Stomach (tissue), 9 donors: ENCODE measurements around the gene PSMA6. TPM values are rescaled to one million over a fixed set of nuclear protein-coding genes. Genes with fewer than 3 reads are reported as not detected.

Experiments used
- DNase-seq, 2 donors: peaks; one replicate each; pipeline versions ENCODE4 v3.0.0 to v3.0.0-alpha.2; 2013 to 2019
- H3K27ac ChIP-seq, 5 donors: fragments of 200-600 bp in 4 of 5; sonication (generic) in 4 of 5; one replicate each; pipeline ENCODE4 v1.5.1; 2013 to 2019; ENCODE audit warnings: mild to moderate bottlenecking in 1 of 5, moderate library complexity in 1 of 5
- H3K27me3 ChIP-seq, 3 donors: fragments of 200-600 bp; sonication (generic); one replicate each; pipeline ENCODE4 v1.5.1; 2017 to 2019; ENCODE audit warnings: mixed run types in 1 of 3
- H3K36me3 ChIP-seq, 4 donors: fragments of 200-600 bp; sonication (generic); 1 replicate in 3 of 4; 2 replicates in 1 of 4; pipeline ENCODE4 v1.5.1; 2016 to 2019
- H3K4me1 ChIP-seq, 4 donors: fragments of 200-600 bp; sonication (generic); one replicate each; pipeline ENCODE4 v1.5.1; 2016 to 2019
- H3K4me3 ChIP-seq, 4 donors: fragments of 200-600 bp; sonication (generic) in 3 of 4; one replicate each; pipeline ENCODE4 v1.5.1; 2016 to 2019; ENCODE audit warnings: mild to moderate bottlenecking in 1 of 4
- H3K9me3 ChIP-seq, 4 donors: fragments of 200-600 bp; sonication (generic); one replicate each; pipeline ENCODE4 v1.5.1; 2016 to 2019
- CTCF ChIP-seq, 7 experiments: fragments of 450-650 bp in 4 of 7; fragments of 200-600 bp in 3 of 7; sonication (generic) in 3 of 7; IDR thresholded peaks; one replicate each; pipeline ENCODE4 v1.5.1; 2016 to 2019; ENCODE audit warnings: antibody characterized with exemption in 7 of 7, control low read depth in 2 of 7, mild to moderate bottlenecking in 1 of 7
- EP300 ChIP-seq: sonication (generic); formaldehyde crosslinking; IDR thresholded peaks from one replicate; pipeline ENCODE4 v1.6.1; 2017; ENCODE audit warnings: antibody characterized with exemption
- POLR2A ChIP-seq, 4 donors: fragments of 450-650 bp; IDR thresholded peaks; one replicate each; pipeline ENCODE4 v1.6.1; 2016; ENCODE audit warnings: antibody characterized with exemption in 4 of 4, control low read depth in 2 of 4, mild to moderate bottlenecking in 1 of 4, moderate library complexity in 1 of 4
- POLR2AphosphoS5 ChIP-seq, 3 donors: sonication (generic); formaldehyde crosslinking; IDR thresholded peaks; one replicate each; pipeline ENCODE4 v1.6.1; 2016; ENCODE audit warnings: antibody characterized with exemption in 3 of 3
- WGBS, 5 donors: extraction: QIAGEN DNeasy Blood & Tissue Kit in 3 of 5; methylation state at CpG; one replicate each; pipeline versions ENCODE4 v1.1.5 to v1.1.7; 2013 to 2018; 5-methylcytosine and 5-hydroxymethylcytosine counted together
- intact Hi-C: fragments of 100-400 bp; cut with DNase I; formaldehyde crosslinking; loops from one replicate; pipeline ENCODE4 v1.15.1; 2023; ENCODE audit warnings: low total_unique reads
- polyA plus RNA-seq, 3 donors: library from polyadenylated mRNA; stranded (reverse); fragments of 200-250 nt; gene quantifications; one replicate each; pipeline ENCODE4 v1.2.3, GENCODE V29; 2013
- total RNA-seq, 5 donors: library from RNA; depleted of rRNA; stranded (reverse); fragments of >200 nt; gene quantifications; one replicate each; pipeline versions ENCODE4 v1.1.0 to v1.2.3, GENCODE V29; 2014 to 2016
- donor health status: healthy with polysubstance abuse.
- donor health status: Bipolar disorder and iron deficiency.
- donor health status: healthy.

PSMA6 gene
- total and polyA plus RNA-seq, 8 donors = 10.7 to 202 (median 159) TPM

DNA sequence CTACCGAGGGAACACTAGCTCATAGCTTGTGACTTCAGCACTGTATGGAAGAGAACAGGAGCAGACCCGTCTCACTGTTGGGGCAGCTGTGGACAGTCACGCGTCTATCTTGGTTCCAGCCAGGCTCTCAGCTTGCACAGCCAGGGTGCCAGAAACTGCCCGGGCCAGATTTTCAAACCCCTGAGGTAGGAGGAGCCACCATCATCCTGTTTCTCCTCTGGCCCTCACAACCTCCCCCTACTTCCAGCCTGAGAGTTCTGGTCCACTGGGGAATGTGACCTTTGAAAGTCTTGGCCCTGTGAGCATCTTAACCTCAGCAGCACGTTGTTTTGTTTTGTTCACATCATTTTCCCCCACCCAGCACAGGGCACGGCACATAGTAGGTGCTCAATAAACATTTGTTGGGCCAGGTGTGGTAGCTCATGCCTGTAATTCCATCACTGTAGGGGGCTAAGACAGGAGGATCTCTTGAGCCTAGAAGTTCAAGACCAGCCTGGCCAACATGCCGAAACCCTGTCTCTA is 50.4 kb downstream of the PSMA6 start:
- intact Hi-C loops = no loop called here
- DNase-seq = peak in 1 of 2 donors; percentile 65
- TF ChIP-seq POLR2A (IDR thresholded peaks at IDR 0.05) (no peak), CTCF (IDR thresholded peaks at IDR 0.05) (no peak), EP300 (no peak), POLR2AphosphoS5 (IDR thresholded peaks at IDR 0.05) (no peak)

DNA sequence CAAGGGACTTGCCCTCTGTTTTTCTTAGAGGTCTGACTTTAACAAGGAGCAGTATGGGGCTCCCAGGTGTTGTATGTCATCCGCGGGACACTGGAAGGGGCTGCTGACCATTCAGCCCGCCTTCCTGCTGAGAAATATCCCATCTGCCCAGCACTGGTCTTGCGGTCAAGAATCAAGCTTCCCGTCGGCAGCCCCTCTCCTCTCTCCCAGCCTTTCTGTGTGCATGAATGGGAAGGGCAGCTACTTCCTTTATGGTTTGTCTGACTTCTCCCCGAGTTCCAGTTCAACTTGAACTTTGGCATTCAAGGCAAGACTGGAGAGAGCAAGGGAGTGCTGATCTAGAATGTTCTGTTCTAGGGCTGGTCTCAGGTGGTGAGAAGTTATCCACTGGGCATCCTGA is 51.5 kb downstream of the PSMA6 start:
- H3K27ac ChIP-seq = peak overlapping the region in 2 of 5 donors; percentile 26 to 96
- TF ChIP-seq POLR2A (IDR thresholded peaks at IDR 0.05) = no peak
- TF ChIP-seq EP300 = no peak
- TF ChIP-seq CTCF (IDR thresholded peaks at IDR 0.05) = no peak
- no peak for TF ChIP-seq POLR2AphosphoS5 (IDR thresholded peaks at IDR 0.05)
- no peaks in the 10 kb centered on the region for H3K27me3 ChIP-seq
- no peaks in the 10 kb centered on the region for H3K36me3 ChIP-seq
- DNase-seq = no peak
- intact Hi-C loops = no loop called here
- H3K4me3 ChIP-seq = no peak overlapping the region
- WGBS, 5 donors = 57 to 67% (median 62%) methylated on average over 7 of the region's 7 CpGs
- no peaks in the 10 kb centered on the region for H3K9me3 ChIP-seq
- peaks cover 32 to 66% (median 53%) of the 10 kb centered on the region in 4 donors for H3K4me1 ChIP-seq

More for the DNA sequence above, 50.4 kb downstream of the PSMA6 start:
- WGBS, 5 donors = 30 to 55% (median 42%) methylated on average over 6 to 8 of the region's 8 CpGs
- Histone ChIP-seq H3K36me3 (no peaks in the 10 kb centered on the region), H3K27me3 (no peaks in the 10 kb centered on the region), H3K4me1 (peaks cover 35 to 69% (median 59%) of the 10 kb centered on the region in 4 donors), H3K4me3 (peak overlapping the region in 2 of 4 donors; percentile 31), H3K9me3 (no peaks in the 10 kb centered on the region), H3K27ac (peak overlapping the region; percentile 88 to 96 (median 93))

- WGBS, 5 donors = 82 to 86% (median 83%) methylated on average over 13 to 15 of the region's 15 CpGs
- TF ChIP-seq EP300 (no peak), CTCF (IDR thresholded peaks at IDR 0.05) (no peak), POLR2A (IDR thresholded peaks at IDR 0.05) (no peak), POLR2AphosphoS5 (IDR thresholded peaks at IDR 0.05) (no peak)
- no peaks in the 10 kb centered on the region for H3K36me3 ChIP-seq
- H3K27me3 ChIP-seq = no peaks in the 10 kb centered on the region
- DNase-seq = no peak
- peak overlapping the region in 2 of 5 donors; percentile 26 to 96 for H3K27ac ChIP-seq
- intact Hi-C loops = no loop called here
- H3K4me3 ChIP-seq = no peak overlapping the region
- H3K9me3 ChIP-seq = no peaks in the 10 kb centered on the region
- H3K4me1 ChIP-seq = peaks cover 32 to 63% (median 51%) of the 10 kb centered on the region in 4 donors
These were observed 52.1 kb downstream of the PSMA6 start for GRCh38 chr14:35344107-35344807.

GRCh38 chr14:35346738-35347322 is 54.6 kb downstream of the PSMA6 start:
- Histone ChIP-seq H3K4me3 (no peak overlapping the region), H3K27me3 (no peaks in the 10 kb centered on the region), H3K36me3 (no peaks in the 10 kb centered on the region), H3K27ac (no peak overlapping the region), H3K9me3 (no peaks in the 10 kb centered on the region), H3K4me1 (peaks cover 12 to 39% (median 25%) of the 10 kb centered on the region in 4 donors)
- 84 to 92% (median 89%) methylated on average over 10 to 11 of the region's 11 CpGs for WGBS, 5 donors
- TF ChIP-seq CTCF (IDR thresholded peaks at IDR 0.05) (no peak), POLR2AphosphoS5 (IDR thresholded peaks at IDR 0.05) (no peak), POLR2A (IDR thresholded peaks at IDR 0.05) (no peak), EP300 (no peak)
- intact Hi-C loops = no loop called here
- DNase-seq = no peak
